Progenitor cell of endocrine pancreas (in vitro differentiated cells): ENCODE measurements around the gene PARD3. TPM values are rescaled to one million over a fixed set of nuclear protein-coding genes. Genes with fewer than 3 reads are reported as not detected.

ENCODE experiments used
- DNase-seq: peaks from one replicate; pipeline ENCODE4 v3.0.0; 2021; ENCODE audit warnings: low spot score; ENCODE audit not compliant: unreplicated experiment
- H3K27ac Mint-ChIP-seq: 2 replicates; pipeline ENCODE4 v1.8.0; 2021; ENCODE audit warnings: mild to moderate bottlenecking, moderate library complexity, mixed read lengths
- H3K27me3 Mint-ChIP-seq: 2 replicates; pipeline ENCODE4 v1.8.0; 2021; ENCODE audit warnings: mixed read lengths
- H3K36me3 Mint-ChIP-seq: 2 replicates; pipeline ENCODE4 v1.8.0; 2022; ENCODE audit warnings: mixed read lengths; ENCODE audit not compliant: insufficient read depth
- H3K4me1 Mint-ChIP-seq: 2 replicates; pipeline ENCODE4 v1.8.0; 2021; ENCODE audit warnings: low read depth, mixed read lengths
- H3K4me3 Mint-ChIP-seq: 2 replicates; pipeline ENCODE4 v1.8.0; 2021; ENCODE audit warnings: low read depth, mild to moderate bottlenecking, moderate library complexity, mixed read lengths
- H3K9me3 Mint-ChIP-seq: 2 replicates; pipeline ENCODE4 v1.8.0; 2021; ENCODE audit warnings: low read depth, mixed read lengths
- total RNA-seq: library from RNA; stranded (reverse); gene quantifications from 2 replicates; pipeline ENCODE4 v1.2.1, GENCODE V29; 2021
- TF ChIP-seq, protein P1 (sequence below): fragments of 200-600 bp; sonication (generic); IDR thresholded peaks from one replicate; pipeline ENCODE4 v1.5.0; 2021; ENCODE audit warnings: antibody characterized with exemption, mild to moderate bottlenecking; ENCODE audit not compliant: unreplicated experiment

Gene PARD3
- total RNA-seq, 1 donor from 2014 or later, result 85.3 TPM

DNA sequence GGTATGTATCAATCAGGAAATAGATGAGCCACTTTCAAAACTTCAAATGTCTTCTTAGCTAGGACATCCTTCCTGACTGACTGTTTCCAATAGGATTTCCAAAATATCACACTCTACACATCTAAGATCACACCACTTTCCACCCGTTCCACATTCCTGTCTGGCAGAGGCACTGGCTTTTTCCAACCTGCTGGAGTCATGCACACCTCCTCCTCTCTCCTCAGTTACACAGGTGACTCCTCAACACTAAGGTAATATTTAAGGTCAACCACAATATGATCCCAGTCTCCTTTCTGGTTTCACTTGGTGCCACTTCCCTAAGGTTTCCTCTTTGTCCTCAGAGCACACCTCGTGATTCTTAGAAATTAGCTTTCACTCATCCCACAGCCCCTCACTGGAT lies 196.5 kb downstream of the PARD3 start:
- Mint-ChIP-seq H3K36me3 (no peaks in the 10 kb centered on the region), H3K27me3 (no peaks in the 10 kb centered on the region), H3K9me3 (no peaks in the 10 kb centered on the region), H3K4me1 (peaks cover 8% of the 10 kb centered on the region), H3K27ac (no peak overlapping the region), H3K4me3 (no peak overlapping the region)
- no peak for DNase-seq
- TF ChIP-seq, protein P1, sequence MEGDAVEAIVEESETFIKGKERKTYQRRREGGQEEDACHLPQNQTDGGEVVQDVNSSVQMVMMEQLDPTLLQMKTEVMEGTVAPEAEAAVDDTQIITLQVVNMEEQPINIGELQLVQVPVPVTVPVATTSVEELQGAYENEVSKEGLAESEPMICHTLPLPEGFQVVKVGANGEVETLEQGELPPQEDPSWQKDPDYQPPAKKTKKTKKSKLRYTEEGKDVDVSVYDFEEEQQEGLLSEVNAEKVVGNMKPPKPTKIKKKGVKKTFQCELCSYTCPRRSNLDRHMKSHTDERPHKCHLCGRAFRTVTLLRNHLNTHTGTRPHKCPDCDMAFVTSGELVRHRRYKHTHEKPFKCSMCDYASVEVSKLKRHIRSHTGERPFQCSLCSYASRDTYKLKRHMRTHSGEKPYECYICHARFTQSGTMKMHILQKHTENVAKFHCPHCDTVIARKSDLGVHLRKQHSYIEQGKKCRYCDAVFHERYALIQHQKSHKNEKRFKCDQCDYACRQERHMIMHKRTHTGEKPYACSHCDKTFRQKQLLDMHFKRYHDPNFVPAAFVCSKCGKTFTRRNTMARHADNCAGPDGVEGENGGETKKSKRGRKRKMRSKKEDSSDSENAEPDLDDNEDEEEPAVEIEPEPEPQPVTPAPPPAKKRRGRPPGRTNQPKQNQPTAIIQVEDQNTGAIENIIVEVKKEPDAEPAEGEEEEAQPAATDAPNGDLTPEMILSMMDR, result no peak

DNA sequence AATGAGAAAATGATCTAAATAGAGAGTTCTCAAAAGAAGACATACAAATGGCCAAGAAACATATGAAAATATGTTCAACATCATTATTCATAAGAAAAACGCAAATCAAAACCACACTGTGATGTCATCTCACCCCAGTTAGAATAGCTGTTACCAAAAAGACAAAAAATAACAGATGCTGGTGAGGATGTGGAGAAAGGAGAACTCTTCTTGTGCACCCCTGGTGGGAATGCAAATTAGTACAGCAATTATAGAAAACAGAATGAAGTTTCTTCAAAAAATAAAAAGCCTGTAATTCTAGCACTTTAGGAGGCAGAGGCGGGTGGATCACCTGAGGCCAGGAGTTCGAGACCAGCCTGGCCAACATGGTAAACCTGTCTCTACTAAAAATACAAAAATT lies 199.3 kb downstream of the PARD3 start:
- Mint-ChIP-seq H3K27ac (no peak overlapping the region), H3K36me3 (peaks cover 4% of the 10 kb centered on the region), H3K4me1 (peaks cover 6% of the 10 kb centered on the region), H3K27me3 (no peaks in the 10 kb centered on the region), H3K4me3 (no peak overlapping the region), H3K9me3 (peaks cover 4% of the 10 kb centered on the region)
- TF ChIP-seq, protein P1, result no peak
- no peak for DNase-seq

DNA sequence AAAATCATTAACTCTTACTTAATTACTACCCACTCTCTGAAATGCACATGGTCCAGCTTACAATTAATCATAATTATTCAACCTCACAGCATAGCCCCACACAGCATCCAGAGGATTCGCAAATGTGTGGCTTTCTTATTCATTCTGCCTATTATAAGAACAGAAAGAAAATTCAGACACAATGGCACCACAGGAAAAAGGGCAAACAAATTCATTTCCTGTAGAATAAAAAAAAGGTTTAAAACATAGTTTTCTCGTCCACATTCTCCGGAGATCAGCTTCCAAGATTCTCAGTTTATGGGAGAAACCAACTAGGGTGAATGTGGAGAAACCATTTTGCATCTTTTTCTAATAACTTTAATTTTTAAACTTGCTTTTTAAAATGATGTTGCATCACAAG lies 201.6 kb downstream of the PARD3 start:
- Mint-ChIP-seq H3K4me3 (no peak overlapping the region), H3K4me1 (peaks cover 5% of the 10 kb centered on the region), H3K36me3 (peaks cover 4% of the 10 kb centered on the region), H3K27me3 (no peaks in the 10 kb centered on the region), H3K9me3 (peaks cover 4% of the 10 kb centered on the region), H3K27ac (no peak overlapping the region)
- TF ChIP-seq, protein P1, result no peak
- no peak for DNase-seq

DNA sequence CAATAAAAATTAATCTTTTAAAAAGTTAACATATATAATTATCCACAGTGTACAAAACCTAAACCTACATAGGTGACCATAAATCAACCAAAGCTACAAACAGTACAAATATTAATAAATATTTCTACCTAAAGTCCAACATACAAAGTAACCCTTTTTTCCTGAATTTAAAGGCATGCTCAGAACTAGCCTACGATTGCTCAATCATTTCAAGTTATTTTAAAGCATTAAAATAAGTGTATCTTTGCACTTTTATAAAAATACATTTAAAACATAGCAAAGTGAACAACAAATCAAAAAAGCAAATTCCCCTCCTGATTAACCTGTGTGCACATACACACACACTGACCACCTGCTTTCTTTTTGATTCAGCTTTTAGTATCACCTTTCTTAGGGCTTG lies 202.2 kb downstream of the PARD3 start:
- H3K36me3 Mint-ChIP-seq, result peaks cover 4% of the 10 kb centered on the region
- TF ChIP-seq, protein P1, result no peak
- H3K4me1 Mint-ChIP-seq, result peaks cover 5% of the 10 kb centered on the region
- H3K9me3 Mint-ChIP-seq, result peaks cover 4% of the 10 kb centered on the region
- no peak overlapping the region for H3K4me3 Mint-ChIP-seq
- no peak overlapping the region for H3K27ac Mint-ChIP-seq
- no peaks in the 10 kb centered on the region for H3K27me3 Mint-ChIP-seq
- no peak for DNase-seq

DNA sequence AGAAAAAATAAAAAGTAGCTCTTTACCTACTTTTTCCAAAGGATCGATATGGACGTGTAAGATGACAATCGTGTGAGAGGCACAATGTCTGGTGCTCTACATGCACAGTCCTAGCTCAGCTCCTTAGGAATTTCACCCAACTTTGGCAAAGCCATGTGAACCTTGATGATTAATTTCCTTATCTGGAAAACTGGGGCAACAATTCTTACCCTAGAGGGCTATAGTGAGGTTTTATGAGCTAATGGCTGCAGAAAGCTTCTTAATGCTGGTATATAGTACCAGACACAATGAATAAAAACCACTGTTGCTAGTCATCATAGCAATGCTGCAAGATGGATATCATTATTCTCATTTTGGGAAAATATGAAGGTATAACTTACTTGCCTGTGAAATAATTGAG lies 202.7 kb downstream of the PARD3 start:
- DNase-seq, result no peak
- H3K27me3 Mint-ChIP-seq, result no peaks in the 10 kb centered on the region
- no peak overlapping the region for H3K27ac Mint-ChIP-seq
- H3K4me3 Mint-ChIP-seq, result no peak overlapping the region
- H3K4me1 Mint-ChIP-seq, result peaks cover 5% of the 10 kb centered on the region
- peaks cover 4% of the 10 kb centered on the region for H3K36me3 Mint-ChIP-seq
- peaks cover 4% of the 10 kb centered on the region for H3K9me3 Mint-ChIP-seq
- TF ChIP-seq, protein P1, result no peak
